Omental fat pad (tissue), 4 donors: ENCODE data around the gene FBXO9. TPM values are rescaled to one million over a fixed set of nuclear protein-coding genes. Genes with fewer than 3 reads are reported as not detected.

Experiments used
- ATAC-seq: fragments of 150-250 bp; one replicate; pipeline ENCODE4 v1.9.1; 2016; ENCODE audit warnings: mild to moderate bottlenecking, moderate library complexity; ENCODE audit not compliant: low FRiP score
- DNase-seq: peaks from one replicate; pipeline ENCODE4 v3.0.0-alpha.2; 2019; ENCODE audit warnings: low spot score
- total RNA-seq, 4 donors: library from RNA; depleted of rRNA; stranded (reverse); fragments of >200 nt; gene quantifications; one replicate each; pipeline ENCODE4 v1.1.0, GENCODE V29; 2016
- TF ChIP-seq, protein P1 (sequence below), 3 donors: fragments of 450-650 bp; IDR thresholded peaks; one replicate each; pipeline ENCODE4 v1.5.1; 2016 to 2017; ENCODE audit warnings: antibody characterized with exemption in 3 of 3, mild to moderate bottlenecking in 3 of 3, moderate library complexity in 2 of 3

Gene FBXO9
- total RNA-seq, 4 donors from 2014 or later = 42.6 to 74.4 (median 58.0) TPM

DNA sequence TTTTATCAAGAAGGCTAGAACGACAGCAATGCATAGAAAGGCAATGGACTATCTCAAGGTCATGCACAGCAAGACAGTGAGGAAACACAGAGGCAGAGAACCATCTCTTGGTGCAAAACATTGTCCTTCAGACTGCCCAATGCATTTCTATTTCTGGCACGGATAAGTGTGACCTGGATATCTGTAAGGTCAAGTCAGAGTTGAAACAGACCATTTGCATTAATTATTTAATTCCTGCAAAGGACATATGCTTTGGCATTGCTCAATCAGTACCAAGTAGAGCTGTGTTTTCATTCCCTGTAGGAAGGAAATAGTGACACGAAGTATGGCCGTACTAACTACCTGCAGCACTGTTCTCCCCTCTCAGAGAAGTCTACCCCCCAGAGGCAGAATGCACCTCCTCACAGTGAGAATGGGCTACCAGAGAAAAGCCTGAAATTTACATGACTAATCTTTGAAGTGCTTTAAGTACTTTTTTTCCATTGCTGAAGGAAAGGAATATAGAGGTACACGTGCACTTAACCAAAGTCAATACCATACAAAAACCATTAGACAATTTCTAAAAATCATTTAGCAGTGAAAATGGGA, 38.0 kb upstream of the FBXO9 start:
- ATAC-seq = no peak
- TF ChIP-seq, protein P1, sequence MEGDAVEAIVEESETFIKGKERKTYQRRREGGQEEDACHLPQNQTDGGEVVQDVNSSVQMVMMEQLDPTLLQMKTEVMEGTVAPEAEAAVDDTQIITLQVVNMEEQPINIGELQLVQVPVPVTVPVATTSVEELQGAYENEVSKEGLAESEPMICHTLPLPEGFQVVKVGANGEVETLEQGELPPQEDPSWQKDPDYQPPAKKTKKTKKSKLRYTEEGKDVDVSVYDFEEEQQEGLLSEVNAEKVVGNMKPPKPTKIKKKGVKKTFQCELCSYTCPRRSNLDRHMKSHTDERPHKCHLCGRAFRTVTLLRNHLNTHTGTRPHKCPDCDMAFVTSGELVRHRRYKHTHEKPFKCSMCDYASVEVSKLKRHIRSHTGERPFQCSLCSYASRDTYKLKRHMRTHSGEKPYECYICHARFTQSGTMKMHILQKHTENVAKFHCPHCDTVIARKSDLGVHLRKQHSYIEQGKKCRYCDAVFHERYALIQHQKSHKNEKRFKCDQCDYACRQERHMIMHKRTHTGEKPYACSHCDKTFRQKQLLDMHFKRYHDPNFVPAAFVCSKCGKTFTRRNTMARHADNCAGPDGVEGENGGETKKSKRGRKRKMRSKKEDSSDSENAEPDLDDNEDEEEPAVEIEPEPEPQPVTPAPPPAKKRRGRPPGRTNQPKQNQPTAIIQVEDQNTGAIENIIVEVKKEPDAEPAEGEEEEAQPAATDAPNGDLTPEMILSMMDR (IDR thresholded peaks at IDR 0.05) = no peak

DNA sequence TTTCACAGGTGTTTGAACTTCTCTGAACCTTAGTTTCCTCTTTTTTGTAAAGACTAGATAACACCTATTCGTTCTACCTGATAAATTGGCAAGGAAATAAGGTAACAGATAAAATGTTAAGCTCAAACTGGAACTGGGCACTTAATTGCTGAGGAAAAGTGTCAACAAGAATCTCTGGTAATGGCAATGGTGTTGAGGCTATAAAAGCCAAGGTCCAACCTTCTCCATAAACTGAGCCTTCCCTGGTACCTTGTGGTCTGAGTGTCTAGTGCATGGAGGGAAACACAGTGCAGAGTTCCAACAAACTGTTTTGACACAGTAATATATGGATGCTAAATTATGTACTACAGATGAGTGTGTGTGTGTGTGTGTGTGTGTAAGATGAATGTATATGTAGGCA, 36.7 kb upstream of the FBXO9 start:
- no peak for DNase-seq

More for the DNA sequence above, 38.0 kb upstream of the FBXO9 start:
- DNase-seq = no peak

DNA sequence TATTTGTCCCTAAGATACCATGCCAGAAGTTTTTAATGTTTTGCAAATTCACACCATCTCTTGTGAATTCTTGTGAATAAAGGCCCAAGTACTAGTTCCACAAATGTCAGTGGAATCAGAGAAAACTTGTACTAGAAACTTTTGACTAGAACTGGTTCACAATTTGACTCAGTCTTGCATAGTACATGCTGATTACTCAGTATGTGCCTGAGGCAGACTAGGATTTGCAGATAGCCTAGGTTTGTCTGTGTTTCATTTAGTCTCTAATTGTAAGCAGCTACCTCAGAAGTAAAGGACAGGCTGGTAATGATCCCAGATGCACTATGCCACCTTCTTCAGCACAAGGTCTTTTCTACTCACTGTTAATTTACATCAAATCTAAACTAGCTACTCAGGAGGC, 35.9 kb upstream of the FBXO9 start:
- ATAC-seq (no peak), DNase-seq (no peak)
- TF ChIP-seq, protein P1 (IDR thresholded peaks at IDR 0.05) = no peak

More for the DNA sequence above, 36.7 kb upstream of the FBXO9 start:
- ATAC-seq = no peak
- TF ChIP-seq, protein P1 (IDR thresholded peaks at IDR 0.05) = no peak

DNA sequence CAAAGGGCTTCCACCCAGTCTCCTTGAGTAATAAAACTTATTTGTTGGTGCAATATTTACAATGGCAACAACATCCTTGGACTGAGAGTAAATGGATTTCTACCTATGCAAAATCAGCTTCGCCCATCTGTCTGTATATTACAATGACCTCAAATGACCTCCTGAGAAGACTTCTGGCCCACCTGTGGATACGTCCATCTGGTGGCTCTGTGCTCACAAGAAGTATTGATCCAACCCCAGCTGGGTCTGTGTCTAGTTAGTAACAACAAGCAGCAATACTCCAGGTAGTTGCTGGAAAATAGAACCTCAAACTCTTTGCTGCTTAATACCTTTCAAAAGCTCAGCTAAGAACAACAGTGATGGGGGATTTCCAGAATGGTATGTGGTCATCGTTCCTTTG, 35.4 kb upstream of the FBXO9 start:
- ATAC-seq (no peak), DNase-seq (no peak)
- TF ChIP-seq, protein P1 (IDR thresholded peaks at IDR 0.05) = no peak

DNA sequence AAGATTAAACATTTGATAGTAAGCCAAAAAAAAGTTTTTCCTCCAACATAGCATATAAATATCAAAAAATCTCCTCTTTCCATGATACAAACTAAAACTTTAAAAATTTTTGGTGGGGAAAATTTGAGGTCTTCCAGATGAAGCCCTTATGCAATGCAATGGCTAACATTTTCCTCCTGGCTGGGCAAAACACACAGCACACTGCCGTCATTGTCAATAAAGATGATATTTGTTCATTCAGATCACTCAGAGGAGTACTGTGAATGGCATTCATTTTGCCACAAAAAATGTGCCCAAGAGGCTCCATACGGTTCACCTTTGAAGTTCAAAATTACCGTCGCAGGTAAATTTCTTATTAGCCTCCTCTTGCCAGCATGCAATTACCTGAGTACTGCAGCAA, 33.9 kb upstream of the FBXO9 start:
- no peak for ATAC-seq
- no peak for DNase-seq
- TF ChIP-seq, protein P1 (IDR thresholded peaks at IDR 0.05) = no peak

DNA sequence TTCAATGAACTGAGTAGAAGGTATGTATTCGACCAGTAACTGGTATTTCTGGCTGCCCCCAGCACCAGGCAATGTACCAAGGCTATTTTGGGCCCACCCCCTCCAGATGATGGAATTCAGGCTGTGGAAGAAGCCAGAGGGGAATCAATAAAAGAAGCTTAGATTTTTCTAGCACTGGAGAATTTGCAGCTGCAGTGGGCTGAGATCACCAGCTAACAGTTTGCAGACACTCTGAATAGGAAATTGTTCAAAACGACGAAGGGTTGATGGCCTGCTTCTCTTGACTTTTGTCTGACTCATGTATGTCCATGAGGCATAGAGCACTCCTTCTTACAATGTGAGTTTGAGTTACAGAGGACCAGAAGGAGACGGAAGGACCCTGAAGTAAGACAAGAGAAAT, 32.4 kb upstream of the FBXO9 start:
- TF ChIP-seq, protein P1 (IDR thresholded peaks at IDR 0.05) = no peak
- DNase-seq (no peak), ATAC-seq (no peak)

DNA sequence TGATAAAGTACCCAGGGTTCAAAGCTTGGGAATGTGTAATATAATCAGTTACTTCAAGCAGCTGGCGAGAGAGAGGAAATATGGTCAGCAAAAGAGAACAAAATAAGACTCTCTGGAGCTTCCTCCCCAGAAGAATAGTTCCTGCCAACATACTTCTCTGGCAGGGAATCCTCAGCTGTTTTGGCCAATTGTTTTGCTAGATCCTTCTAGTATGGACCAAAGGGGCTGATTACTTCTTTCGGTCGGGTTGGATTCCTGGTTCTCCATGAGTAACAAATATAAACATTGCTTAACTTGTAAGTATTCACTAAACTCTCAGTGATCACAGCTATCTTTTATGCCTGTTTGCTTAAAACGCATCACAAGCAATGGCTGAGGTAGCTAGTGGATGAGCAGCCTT, 31.4 kb upstream of the FBXO9 start:
- TF ChIP-seq, protein P1 (IDR thresholded peaks at IDR 0.05) = no peak
- DNase-seq (no peak), ATAC-seq (peak; percentile 62)
